HG03159 (cell line): Measurements from ENCODE around the gene VPS37C.

Experiments used
- ATAC-seq: cut with Tn5 transposase; IDR thresholded peaks from one replicate; pipeline ENCODE4 v1.9.1; 2021; ENCODE audit warnings: mild to moderate bottlenecking, moderate library complexity; ENCODE audit not compliant: unreplicated experiment

The VPS37C gene

GRCh38 chr11:61119055-61119454 lies 42.2 kb downstream of the VPS37C start:
- no peak for ATAC-seq

GRCh38 chr11:61118406-61118805 lies 42.8 kb downstream of the VPS37C start:
- no peak for ATAC-seq

GRCh38 chr11:61118004-61118403 lies 43.2 kb downstream of the VPS37C start:
- no peak for ATAC-seq

GRCh38 chr11:61117168-61117520 lies 44.1 kb downstream of the VPS37C start:
- no peak for ATAC-seq

GRCh38 chr11:61116426-61117167 lies 44.6 kb downstream of the VPS37C start:
- no peak for ATAC-seq

GRCh38 chr11:61115498-61116224 lies 45.6 kb downstream of the VPS37C start:
- no peak for ATAC-seq

GRCh38 chr11:61114913-61115312 lies 46.3 kb downstream of the VPS37C start:
- no peak for ATAC-seq

- ATAC-seq = no peak
These were observed 48.0 kb downstream of the VPS37C start for GRCh38 chr11:61113201-61113600.

GRCh38 chr11:61112575-61112974 lies 48.7 kb downstream of the VPS37C start:
- no peak for ATAC-seq

GRCh38 chr11:61111786-61112517 lies 49.3 kb downstream of the VPS37C start:
- ATAC-seq = no peak

- ATAC-seq = no peak
These were observed 50.2 kb downstream of the VPS37C start for GRCh38 chr11:61111050-61111435.

GRCh38 chr11:61110255-61111049 lies 50.8 kb downstream of the VPS37C start:
- ATAC-seq = no peak

- ATAC-seq = no peak
These were observed 51.6 kb downstream of the VPS37C start for GRCh38 chr11:61109671-61110070.

GRCh38 chr11:61108847-61109585 lies 52.2 kb downstream of the VPS37C start:
- no peak for ATAC-seq

GRCh38 chr11:61107888-61108287 lies 53.3 kb downstream of the VPS37C start:
- ATAC-seq = no peak

GRCh38 chr11:61106894-61107470 lies 54.2 kb downstream of the VPS37C start:
- ATAC-seq = no peak

- ATAC-seq = no peak
These were observed 54.9 kb downstream of the VPS37C start for GRCh38 chr11:61106296-61106695.

- ATAC-seq = no peak
These were observed 56.3 kb downstream of the VPS37C start for GRCh38 chr11:61104963-61105362.

GRCh38 chr11:61103851-61104423 lies 57.3 kb downstream of the VPS37C start:
- ATAC-seq = no peak
